Uterus (tissue), 4 donors: ENCODE data around the gene SLC7A6OS. TPM values are rescaled to one million over a fixed set of nuclear protein-coding genes. Genes with fewer than 3 reads are reported as not detected.
A peak's percentile ranks its signal among the peaks of the same experiment; 100 is the strongest.

Experiments used
- DNase-seq, 2 donors: peaks; one replicate each; pipeline ENCODE4 v3.0.0-alpha.2; 2019 to 2020
- H3K27ac ChIP-seq, 2 donors: fragments of 200-600 bp; sonication (generic); 1 replicate in 1 of 2; 2 replicates in 1 of 2; pipeline ENCODE4 v1.5.1; 2016 to 2018
- H3K27me3 ChIP-seq, 2 donors: fragments of 200-600 bp; sonication (generic); one replicate each; pipeline ENCODE4 v1.5.1; 2018 to 2019; ENCODE audit warnings: control low read depth in 1 of 2
- H3K36me3 ChIP-seq, 2 donors: fragments of 200-600 bp; sonication (generic); one replicate each; pipeline ENCODE4 v1.5.1; 2019; ENCODE audit warnings: control low read depth in 1 of 2
- H3K4me1 ChIP-seq, 2 donors: fragments of 200-600 bp; sonication (generic); one replicate each; pipeline ENCODE4 v1.5.1; 2018 to 2019; ENCODE audit warnings: control low read depth in 1 of 2
- H3K4me3 ChIP-seq, 2 donors: fragments of 200-600 bp; sonication (generic); 1 replicate in 1 of 2; 2 replicates in 1 of 2; pipeline ENCODE4 v1.5.1; 2018 to 2019; ENCODE audit warnings: mild to moderate bottlenecking in 1 of 2
- H3K9me3 ChIP-seq, 2 donors: fragments of 200-600 bp; sonication (generic); one replicate each; pipeline ENCODE4 v1.5.1; 2019; ENCODE audit warnings: control low read depth in 1 of 2
- CTCF ChIP-seq, 4 experiments: fragments of 200-600 bp in 2 of 4; fragments of 450-650 bp in 2 of 4; sonication (generic) in 2 of 4; IDR thresholded peaks; one replicate each; pipeline ENCODE4 v1.5.1; 2016 to 2019; ENCODE audit warnings: antibody characterized with exemption in 4 of 4, mild to moderate bottlenecking in 2 of 4, moderate library complexity in 1 of 4
- POLR2A ChIP-seq, 2 donors: fragments of 450-650 bp; IDR thresholded peaks; one replicate each; pipeline ENCODE4 v1.6.1; 2016; ENCODE audit warnings: antibody characterized with exemption in 2 of 2, mild to moderate bottlenecking in 1 of 2, moderate library complexity in 1 of 2
- intact Hi-C: fragments of 100-400 bp; cut with DNase I; formaldehyde crosslinking; loops from one replicate; pipeline ENCODE4 v1.15.1; 2023; ENCODE audit warnings: low total_unique reads
- total RNA-seq, 4 donors: library from RNA; depleted of rRNA in 3 of 4; stranded (reverse); fragments of >200 nt in 3 of 4; gene quantifications; one replicate each; pipeline versions ENCODE4 v1.1.0 to v1.2.4, GENCODE V29; 2014 to 2023
- donor health status: DM: yes; HTN: yes; CAD: no.

Gene SLC7A6OS
- 10 to 100 TPM in 2 of 4 donors, 1 to 10 TPM in 2; 7.6 to 18.9 (median 13.4) TPM for total RNA-seq

GRCh38 chr16:68310774-68311511, at the start of gene SLC7A6OS, which contains the start of gene PRMT7:
Gene SLC7A6OS, minus strand, starts transcription at chr16:68310946. Its CDS starts 20 bp downstream, at chr16:68310926.
Gene PRMT7, plus strand, starts transcription at chr16:68311019. Its CDS starts 4,961 bp downstream, at chr16:68315980.
- Histone ChIP-seq H3K36me3 (no peaks in the 10 kb centered on the region), H3K27ac (peak within 1 kb of the TSS; percentile 74 to 77), H3K4me3 (peak within 1 kb of the TSS; percentile 67 to 88), H3K9me3 (no peaks in the 10 kb centered on the region), H3K27me3 (no peaks in the 10 kb centered on the region), H3K4me1 (peaks cover 6 to 13% of the 10 kb centered on the region in 2 donors)
- peak; percentile 80 to 84 for DNase-seq
- TF ChIP-seq CTCF (IDR thresholded peaks at IDR 0.05) (peak in 3 of 4 experiments; percentile 16 to 61 (median 40)), POLR2A (IDR thresholded peaks at IDR 0.05) (peak; percentile 38 to 70)
- intact Hi-C loops = loop anchor here (5.0 kb wide), 1 partner anchor 49 kb away; the partner anchor contains the start of gene SLC7A6

GRCh38 chr16:68359398-68360191, 48.8 kb upstream of the SLC7A6OS start:
- no peak for DNase-seq
- H3K9me3 ChIP-seq = no peaks in the 10 kb centered on the region
- TF ChIP-seq POLR2A (IDR thresholded peaks at IDR 0.05) (no peak), CTCF (IDR thresholded peaks at IDR 0.05) (no peak)
- no peak overlapping the region for H3K4me3 ChIP-seq
- H3K27ac ChIP-seq = no peak overlapping the region
- intact Hi-C loops = no loop called here
- no peaks in the 10 kb centered on the region for H3K27me3 ChIP-seq
- no peaks in the 10 kb centered on the region for H3K36me3 ChIP-seq
- no peaks in the 10 kb centered on the region for H3K4me1 ChIP-seq

GRCh38 chr16:68358951-68359350, 48.2 kb upstream of the SLC7A6OS start:
- Histone ChIP-seq H3K36me3 (no peaks in the 10 kb centered on the region), H3K4me1 (no peaks in the 10 kb centered on the region)
- intact Hi-C loops = no loop called here

GRCh38 chr16:68357923-68358322, 47.2 kb upstream of the SLC7A6OS start:
- no peaks in the 10 kb centered on the region for H3K4me1 ChIP-seq
- no peaks in the 10 kb centered on the region for H3K9me3 ChIP-seq
- no peaks in the 10 kb centered on the region for H3K36me3 ChIP-seq
- TF ChIP-seq POLR2A (IDR thresholded peaks at IDR 0.05) = no peak
- no peak for TF ChIP-seq CTCF (IDR thresholded peaks at IDR 0.05)
- no peak overlapping the region for H3K27ac ChIP-seq
- no peaks in the 10 kb centered on the region for H3K27me3 ChIP-seq
- no peak overlapping the region for H3K4me3 ChIP-seq
- intact Hi-C loops = no loop called here
- DNase-seq = no peak

More at GRCh38 chr16:68358951-68359350, 48.2 kb upstream of the SLC7A6OS start:
- no peak overlapping the region for H3K4me3 ChIP-seq
- no peak for TF ChIP-seq CTCF (IDR thresholded peaks at IDR 0.05)
- no peak for TF ChIP-seq POLR2A (IDR thresholded peaks at IDR 0.05)
- DNase-seq = no peak
- no peak overlapping the region for H3K27ac ChIP-seq
- H3K9me3 ChIP-seq = no peaks in the 10 kb centered on the region
- H3K27me3 ChIP-seq = no peaks in the 10 kb centered on the region

GRCh38 chr16:68357521-68357922, 46.8 kb upstream of the SLC7A6OS start:
- Histone ChIP-seq H3K9me3 (no peaks in the 10 kb centered on the region), H3K36me3 (no peaks in the 10 kb centered on the region), H3K4me1 (no peaks in the 10 kb centered on the region), H3K27ac (no peak overlapping the region), H3K27me3 (no peaks in the 10 kb centered on the region), H3K4me3 (no peak overlapping the region)
- TF ChIP-seq CTCF (IDR thresholded peaks at IDR 0.05) (no peak), POLR2A (IDR thresholded peaks at IDR 0.05) (no peak)
- intact Hi-C loops = no loop called here
- DNase-seq = no peak
